Stimulated activated CD4-positive, alpha-beta T cell treated with anti-CD3 and anti-CD28 coated beads, Interleukin-2, amount 100 ng/mL, for 24 hours (primary cell): ENCODE results near the gene SLX4IP.

Experiments
- DNase-seq, 2 donors: peaks; one replicate each; pipeline ENCODE4 v3.0.0-alpha.2; 2020

SLX4IP gene

DNA sequence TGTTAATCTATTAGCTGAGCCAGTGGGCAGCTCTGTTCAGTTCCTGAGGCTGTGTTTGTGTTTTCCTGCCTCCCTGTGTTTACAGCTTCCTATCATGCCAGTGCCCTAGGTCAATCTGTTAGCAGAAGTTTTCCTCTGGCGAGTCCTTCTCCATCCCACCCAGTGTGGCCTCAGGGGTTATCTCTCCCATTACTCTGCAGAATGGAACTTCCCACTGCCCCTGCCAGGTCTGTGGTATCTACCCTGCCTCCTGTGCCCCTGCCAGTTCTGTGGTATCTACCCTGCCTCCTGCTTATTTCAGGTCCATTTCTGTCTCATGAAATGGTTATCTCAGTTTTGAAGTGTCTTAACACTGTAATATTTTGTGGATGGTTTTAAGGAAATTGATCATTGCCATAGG, 63.1 kb downstream of the SLX4IP start:
- DNase-seq = no peak

DNA sequence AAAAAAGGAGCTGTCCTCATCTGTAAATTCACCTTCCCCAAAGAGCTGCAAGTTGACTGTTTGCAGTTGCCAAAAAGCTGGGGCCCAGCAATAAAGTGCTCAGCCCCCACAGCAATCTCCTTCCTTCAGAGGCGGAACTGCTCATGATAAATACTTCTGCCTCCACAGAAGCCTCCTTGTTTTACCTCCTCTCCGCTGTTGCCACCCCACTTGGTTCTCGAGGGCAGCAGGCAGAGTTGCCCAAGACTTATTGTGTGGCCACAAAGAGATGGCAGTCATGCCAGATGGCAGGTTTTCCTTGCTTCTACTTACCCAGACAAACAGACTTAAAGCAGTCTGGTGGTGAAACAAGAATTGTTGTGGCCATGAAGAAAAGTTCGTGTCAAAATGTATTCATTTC, 66.3 kb downstream of the SLX4IP start:
- DNase-seq = peak in 1 of 2 donors; percentile 8

DNA sequence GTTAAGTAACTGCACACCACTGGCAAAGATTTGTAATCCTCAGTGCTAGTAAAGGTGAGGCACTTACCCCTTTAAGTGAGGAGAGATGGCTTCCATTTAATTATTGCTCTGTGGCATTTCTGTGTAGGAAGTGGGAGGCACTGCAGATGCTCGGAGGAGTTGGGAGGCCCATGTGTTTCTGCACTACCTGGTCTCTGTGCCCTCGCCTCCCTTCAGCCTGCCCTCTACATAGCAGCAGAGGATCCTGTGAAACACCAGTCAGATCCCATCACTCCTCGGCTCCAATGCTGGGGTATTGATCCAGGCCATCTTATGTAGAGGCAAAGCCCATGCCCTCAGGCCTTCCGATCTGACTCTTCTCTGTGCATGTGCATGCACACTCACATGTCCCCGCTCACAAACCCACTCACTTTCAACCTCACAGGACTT, 67.0 kb downstream of the SLX4IP start:
- DNase-seq = no peak

DNA sequence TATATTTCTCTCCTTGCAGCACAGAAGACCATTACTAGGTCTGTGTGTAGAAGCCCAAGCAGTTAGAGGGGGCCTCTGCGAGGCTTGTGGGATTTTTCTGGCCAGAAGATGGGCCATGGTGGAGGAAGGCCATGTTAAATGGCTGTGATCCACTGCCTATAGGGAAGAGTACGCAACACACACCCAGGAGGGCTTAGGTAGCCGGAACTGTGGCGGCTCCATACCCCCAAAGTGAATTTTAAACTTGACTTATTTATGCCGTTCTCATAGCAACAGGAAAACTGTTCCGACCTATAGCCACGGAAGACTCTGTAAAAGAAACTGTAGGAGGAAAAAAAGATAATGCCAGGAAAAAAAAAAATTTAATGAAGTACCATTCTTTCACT, 69.5 kb downstream of the SLX4IP start:
- no peak for DNase-seq

DNA sequence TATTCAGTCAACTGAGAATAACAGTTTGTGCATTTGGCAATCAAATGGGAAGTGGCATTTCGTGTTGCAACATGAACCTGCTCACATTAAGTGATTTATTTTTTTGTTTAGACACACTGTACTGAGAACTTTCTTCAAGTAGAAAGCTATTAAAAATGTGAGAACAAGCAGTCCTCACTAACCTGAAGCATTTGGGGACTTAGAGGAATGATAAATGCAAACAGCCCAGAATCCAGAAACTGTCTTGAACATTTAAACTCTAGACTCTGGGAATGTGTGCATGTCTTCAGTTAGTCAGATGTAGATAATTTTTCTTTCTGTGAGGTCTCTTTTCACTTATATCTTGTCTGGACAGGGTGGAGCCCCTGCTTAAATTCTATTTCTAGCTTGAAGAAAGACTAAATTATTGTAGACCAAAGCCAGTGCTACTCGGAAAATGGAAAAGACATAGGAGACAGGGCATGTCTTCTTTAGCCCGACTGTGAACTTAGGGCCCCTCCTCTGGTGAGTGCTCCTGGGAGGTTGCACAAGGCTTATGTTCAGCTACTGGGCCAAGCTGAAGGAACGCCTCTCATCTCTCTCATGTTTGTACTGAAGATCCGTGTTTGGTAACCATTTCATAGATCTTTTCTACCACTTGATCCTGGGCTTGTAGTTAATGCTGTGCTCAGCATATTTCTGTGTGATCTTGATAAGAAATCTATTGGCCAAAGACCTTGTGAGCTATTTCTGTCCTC, 70.1 kb downstream of the SLX4IP start:
- DNase-seq = no peak

DNA sequence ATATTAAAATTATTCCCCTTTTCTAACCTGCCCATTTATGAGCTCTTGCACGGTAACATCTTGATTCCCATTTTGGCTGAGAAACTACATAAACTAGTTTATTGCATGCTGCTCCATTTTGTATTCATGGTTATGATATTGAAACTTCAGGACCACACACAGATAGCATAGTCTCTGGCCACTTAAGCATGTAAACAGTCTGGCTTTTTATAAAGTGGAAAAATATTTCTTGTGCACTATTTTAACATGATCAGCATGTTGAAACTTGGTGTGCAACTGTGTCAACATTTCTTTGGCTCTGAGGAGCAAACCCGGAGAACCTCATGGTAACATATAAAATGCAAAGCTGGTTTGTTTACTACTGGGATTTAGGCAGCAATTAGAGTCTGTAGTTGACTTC, 70.7 kb downstream of the SLX4IP start:
- no peak for DNase-seq

DNA sequence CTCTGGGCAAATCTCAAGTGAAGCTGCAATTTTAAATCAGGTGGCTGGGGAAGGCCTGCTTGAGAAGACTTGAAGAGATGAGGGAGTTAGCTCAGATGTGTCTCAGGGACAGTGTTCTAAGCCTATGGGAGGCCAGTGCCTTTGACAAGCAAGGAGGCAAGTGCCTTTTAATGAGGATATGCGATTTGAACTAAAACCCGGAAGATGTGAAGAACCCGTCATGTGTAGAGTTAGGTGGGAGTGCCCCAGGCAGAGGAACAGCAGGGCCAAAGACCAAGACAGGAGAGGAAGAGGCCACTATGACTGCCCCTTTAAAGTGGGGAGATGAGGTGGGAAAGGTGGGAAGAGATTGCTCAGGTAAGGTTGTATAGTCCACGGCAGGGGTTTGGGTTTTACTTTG, 71.9 kb downstream of the SLX4IP start:
- no peak for DNase-seq

DNA sequence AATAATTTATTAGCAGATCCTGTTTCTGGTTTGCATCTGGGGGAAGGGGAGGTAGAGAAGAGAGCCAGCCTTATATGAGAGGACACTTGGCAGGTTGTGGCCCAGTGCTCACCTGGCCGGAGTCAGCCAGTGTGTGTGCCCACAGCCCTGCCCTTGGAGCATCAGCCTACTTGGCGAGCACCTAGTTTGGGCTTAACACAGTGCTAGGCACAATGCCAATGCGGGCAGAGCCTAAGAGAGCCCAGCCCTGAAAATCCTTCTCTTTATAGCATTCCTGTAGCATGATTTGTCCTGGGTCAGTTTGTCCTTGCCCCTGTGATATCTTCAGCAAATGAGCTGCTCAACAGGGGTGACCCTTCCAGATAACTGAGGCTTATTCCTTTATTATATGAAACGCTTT, 73.0 kb downstream of the SLX4IP start:
- no peak for DNase-seq

DNA sequence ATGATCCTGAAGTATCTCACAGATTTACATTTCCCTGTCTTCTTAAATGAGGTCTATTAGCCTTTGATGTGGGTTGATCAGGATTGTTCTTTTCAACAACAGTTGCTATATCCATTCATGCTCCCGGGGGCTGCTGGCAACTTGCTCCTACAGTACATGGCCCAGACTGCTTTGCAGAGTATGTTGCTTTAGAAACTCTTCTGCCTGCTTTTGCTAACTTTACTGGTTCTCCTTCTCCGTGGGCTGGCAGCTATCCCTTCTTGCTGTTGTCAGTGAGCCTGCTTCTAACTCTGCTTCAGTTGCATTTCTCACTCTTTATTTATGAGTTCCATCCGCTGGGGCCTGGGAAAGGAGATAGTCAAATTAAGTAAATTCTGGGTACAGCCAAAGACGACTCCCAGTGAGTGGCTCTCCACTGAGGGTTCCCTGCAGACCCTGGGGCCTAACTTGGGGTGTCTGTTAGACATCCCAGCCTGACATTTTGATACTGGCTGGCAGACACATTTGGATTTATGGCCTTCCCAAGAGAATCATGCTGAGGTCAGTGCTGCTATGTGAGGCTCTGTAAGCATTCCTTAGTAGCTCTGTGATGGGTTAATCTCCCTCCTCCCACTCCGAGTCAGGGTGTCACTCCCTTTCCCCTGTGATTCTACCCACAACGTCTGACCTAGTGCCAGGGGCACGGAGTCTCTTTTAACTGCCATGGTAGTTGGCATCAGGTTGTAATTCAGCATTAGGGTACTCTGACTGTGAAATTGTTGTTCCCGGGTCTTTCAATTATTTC, 73.6 kb downstream of the SLX4IP start:
- no peak for DNase-seq

DNA sequence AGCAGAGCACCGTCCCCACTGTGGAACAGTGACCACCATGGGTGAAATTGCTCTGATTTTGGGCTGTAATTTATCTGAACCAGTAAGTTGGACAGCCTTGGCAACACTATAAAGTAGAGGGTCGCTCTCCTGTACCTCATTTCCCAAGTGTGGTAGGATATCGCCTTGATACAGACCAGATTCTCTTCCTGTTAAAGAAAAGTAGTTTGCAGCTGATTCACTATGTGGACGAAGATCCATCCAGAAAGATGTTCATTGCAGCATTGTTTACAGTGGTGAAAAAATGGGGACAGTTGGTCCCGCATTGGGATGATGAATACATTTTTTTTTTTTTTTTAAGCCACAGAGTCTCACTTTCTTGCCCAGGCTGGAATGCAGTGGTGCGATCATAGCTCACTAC, 74.3 kb downstream of the SLX4IP start:
- DNase-seq = no peak

DNA sequence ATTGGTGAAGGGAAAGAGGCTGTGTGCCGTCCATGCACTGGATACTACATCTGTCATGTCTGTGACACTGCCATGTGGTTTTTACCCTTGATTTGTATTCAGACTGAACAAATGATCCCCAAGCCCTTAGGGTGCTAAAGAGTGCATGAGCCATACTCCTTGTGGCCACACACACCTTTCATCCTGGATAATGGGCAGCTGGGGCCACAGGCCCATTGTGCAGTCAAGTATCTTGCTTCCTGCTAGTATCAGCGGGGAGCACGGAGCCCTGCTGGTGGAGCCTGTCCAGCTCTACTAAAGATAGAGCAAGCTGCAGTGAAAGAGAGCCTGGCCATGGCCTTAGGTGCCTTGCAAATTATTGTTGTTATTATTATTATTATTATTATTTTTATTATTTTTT, 75.1 kb downstream of the SLX4IP start:
- no peak for DNase-seq

DNA sequence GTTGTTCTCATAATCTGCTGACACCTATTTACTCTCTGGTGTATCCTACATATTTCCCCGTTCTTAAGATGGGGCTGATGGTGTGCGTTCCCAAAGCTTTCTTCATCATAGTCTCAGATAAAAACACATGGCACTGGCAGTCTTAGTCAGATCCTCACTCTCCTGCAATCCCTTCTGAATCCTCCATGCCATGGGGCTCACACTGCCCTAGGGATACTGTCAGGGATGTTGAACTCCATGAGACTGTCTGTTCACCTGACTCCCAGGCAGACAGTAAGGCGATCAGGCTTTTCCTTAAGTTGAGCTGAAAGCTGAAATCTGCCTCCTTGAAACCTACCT, 76.0 kb downstream of the SLX4IP start:
- DNase-seq = no peak

DNA sequence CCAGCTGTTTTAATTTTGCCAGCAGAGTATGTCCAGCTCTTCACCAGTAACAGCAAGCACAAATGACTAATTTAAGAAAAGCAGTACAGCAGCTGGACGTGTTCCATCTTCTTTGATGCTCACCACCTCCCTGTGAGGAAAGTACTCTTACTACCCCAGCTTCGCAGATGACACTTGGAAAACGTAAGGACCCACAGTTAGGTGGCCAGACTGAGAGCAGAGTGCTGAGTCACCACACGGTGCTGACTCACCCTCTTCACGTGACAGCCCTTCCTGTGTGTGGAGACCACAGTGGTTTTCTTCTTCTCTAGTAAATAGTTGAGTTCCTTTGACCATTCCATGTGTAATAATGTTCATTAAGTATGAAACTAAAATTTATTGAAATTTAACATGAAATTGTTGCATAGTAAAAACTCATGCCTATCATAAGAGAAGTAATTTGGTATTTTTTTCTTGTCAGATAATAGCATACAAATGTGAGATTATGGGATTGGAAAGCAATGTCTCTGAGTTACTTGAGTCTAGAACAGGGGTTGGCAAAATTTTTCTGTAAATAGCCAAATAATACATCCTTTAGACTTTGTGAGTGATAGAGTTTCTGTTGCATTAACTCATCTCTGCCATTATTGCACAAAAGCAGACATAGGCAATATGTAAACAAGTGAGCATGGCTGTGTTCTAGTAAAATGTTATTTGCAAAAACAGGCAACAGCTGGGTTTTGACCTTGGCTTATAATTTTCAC, 76.6 kb downstream of the SLX4IP start:
- peak; percentile 70 for DNase-seq

DNA sequence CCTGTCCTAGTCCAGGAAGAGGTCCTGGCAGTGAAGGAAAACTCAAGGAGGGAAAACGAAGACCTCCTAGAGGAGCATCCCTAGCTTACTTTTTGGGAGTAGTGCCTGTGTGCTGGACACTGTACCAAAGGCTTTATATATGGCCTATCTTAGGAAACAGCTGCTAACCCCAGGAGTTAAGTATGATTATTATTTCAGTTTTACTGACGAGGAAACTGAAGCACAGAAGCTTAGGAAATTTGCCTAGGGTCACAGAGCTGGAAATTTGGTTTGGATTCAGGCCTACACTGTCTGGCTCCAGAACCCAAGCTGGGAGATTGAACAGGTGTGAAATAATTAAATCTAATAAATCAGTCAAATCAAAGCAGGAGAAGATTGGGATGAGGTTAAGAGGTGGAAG, 78.0 kb downstream of the SLX4IP start:
- DNase-seq = no peak

DNA sequence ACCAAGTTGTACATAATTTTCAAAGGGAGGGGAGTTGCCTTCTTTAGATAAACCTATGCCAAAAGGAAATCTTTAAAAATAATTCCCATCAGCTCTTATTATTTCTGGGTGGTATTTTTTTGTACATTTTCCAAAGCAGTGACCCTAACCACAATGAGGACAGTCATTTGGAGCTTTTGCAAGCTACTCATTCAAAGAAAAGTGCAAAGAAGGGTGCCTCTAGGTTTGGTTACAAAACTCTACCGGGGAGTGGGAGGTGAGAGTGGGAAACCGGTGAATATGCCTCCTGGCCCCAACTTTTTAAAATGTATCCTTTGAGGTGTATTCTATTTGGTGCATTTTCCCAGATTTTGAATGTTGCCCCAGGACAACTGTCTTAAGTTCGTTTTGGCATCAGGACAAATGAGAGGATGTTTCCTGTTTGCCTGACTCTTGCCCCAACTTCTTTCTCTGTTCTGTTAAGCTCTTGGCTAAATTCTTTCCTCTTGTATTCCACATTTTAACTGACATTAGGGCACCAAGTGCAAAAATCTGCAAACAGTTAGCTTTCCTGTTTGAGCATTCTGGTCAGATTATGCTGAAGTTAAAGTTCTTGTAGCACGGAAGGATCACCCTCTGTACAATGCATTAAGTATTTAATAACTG, 78.9 kb downstream of the SLX4IP start:
- DNase-seq = no peak

DNA sequence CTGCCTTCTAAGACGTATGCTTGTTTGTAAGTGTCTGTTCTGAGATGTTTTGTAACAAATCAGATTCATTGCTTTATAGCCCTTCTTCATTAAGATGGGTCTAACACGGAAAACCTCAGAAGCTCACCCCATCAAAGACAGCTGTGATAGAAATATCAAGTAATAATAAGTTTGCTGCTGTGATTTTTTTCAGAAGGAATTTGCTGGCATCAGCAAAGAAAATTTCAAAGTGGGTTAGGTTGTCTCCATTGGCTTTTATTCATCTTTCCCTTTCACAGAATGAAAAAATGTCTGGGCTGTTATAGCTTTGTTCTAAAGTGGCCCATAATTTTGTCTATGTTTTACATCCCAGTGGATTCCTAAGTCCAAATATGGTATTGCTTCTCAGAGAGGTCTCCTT, 81.4 kb downstream of the SLX4IP start:
- DNase-seq = no peak

DNA sequence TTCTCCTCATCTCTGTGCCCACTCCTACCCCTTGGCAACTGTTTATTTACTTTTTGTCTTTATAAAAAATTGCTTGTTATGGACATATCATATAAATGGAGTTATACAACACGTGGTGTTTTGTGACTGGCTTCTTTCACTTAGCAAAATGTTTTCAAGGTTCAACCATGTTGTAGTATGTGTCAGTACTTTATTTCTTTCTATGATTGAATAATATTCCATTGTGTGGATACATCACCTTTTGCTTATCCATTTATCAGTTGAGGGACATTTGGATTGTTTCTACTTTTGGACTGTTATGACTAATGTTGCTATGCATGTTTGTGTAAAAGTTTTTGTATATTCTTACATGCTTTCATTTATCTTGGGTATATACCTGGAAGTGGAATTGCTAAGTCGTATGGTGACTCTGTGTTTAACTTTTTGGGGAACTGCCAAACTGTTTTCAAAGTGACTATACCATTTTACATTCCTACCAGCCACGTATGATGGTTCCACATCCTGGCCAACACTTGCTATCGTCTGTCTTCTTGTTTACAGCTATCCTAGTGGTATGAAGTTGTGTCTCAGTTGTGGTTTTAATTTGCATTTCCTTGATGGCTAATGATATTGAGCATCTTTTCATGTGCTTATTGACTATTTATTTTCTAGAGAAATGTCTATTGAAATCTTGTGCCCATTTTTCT, 84.4 kb downstream of the SLX4IP start:
- DNase-seq = no peak

DNA sequence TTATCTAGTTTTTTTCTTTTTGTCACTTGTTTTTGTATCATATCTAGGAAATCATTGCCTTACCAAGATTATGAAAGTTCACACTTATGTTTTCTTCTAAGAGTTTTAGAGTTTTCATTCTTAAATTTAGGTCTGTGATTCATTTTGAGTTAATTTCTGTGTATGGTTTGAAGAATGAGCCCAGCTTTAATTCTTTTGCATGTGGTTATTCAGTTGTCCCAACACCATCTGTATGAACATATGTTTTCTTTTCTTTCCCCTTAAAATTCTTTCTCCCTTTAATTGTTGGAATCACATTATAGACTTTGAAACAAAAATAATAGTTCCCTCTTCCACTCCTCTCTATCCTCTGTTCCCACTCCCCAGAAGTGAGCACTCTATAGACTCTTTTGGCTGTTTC, 85.4 kb downstream of the SLX4IP start:
- no peak for DNase-seq

DNA sequence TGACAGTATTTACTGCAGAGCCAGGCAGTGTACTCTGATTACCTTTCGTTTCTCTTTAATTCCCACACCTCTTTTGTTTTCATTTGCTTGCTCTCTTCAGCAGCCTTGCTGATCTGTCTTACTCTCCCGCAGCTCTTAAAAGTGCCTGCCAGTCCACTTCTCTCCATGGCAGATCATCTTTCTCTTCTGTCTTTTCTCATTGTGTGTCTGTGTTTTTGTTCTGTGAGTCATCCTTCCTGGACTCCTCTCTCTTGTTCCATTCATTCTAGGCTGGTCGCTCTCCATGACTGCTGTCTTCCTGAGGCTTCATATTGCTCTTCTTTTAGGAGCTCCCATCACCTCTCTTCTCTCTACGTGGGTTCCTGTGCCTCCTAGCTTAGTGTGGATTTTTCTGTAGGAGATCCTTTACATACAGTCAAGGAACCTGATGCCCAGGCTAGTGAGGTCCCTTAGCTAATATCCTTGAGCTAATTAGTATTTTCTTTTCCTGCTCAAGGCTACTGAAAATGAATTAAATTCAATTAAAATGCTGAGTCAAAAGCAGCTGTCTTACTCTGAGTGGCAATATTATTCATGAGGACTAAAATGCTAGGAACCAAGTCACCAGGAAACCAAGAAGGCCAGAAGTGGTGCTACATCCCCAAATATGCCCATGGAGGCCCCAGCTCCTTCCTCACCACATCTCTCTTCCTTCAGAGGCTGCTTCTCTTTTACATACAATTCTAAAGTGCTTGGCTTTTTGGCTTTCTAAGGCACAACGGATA, 86.1 kb downstream of the SLX4IP start:
- no peak for DNase-seq

DNA sequence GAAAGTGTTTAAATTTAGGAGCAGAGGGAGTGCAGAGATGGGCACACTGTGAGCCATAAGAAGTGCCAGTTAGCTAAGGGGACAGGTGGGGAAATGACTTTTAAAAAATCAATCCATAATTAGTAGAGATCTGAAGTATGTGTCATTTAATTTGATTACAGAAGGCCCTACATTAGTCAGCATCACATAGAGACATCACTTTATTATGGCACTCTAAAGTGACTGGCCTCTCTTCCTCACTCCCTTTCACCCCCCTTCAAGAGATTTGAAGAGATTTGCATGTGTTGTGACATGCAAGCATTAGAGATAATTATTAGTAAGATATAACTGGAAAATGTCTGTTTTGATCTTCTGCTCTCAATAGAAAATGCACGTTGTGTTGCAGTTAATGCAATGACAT, 86.7 kb downstream of the SLX4IP start:
- DNase-seq = no peak

DNA sequence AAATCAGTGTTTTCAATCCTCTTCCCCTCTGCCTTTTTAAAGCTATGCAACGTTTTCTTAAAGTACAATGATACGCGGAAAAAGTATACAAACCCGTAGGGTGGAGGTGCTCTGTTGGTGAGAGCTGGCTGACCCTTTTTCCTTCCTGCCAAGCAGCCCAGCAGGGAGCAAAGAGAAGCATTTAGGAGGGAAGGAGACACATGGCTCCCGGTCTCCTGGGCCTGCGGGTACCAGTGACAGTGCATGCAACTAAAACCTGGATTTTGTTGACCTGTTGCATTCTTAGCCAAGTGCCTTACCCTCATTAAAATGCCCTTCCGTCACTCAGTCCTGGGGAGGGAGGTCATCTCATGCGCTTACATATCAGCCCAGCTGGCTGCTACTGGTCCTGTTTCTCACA, 87.2 kb downstream of the SLX4IP start:
- no peak for DNase-seq

DNA sequence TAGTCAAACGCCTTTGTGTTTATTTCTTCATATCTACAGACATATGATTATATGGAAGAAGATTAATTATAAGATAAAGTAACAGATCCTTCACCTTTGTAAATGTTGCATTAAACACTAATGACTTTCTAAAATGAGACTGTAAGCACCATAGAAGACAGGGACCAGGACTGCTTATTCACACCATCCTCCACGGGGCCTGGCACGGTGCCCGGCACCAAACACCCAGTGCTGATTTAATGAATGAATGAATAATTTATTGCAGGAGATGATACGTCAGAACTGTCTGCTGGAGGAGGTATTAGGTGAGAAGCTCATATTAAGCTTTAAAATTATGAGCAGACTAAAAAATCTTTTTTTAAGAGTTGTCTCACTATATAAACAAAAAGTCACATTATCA, 88.3 kb downstream of the SLX4IP start:
- no peak for DNase-seq
